NCI-H2107 treated with DMSO at 0.1 percent for 48 hours (cell line): Measurements from ENCODE around the gene ZC3H12C.
A peak's percentile ranks its signal among the peaks of the same experiment; 100 is the strongest.

Source experiments
- DNase-seq: peaks from one replicate; lab custom pipeline; 2025; ENCODE audit not compliant: unreplicated experiment; lab: John Stamatoyannopoulos, UW

Gene ZC3H12C

GRCh38 chr11:110147962-110148709 is 54.9 kb downstream of the ZC3H12C start:
- no peak for DNase-seq

DNA sequence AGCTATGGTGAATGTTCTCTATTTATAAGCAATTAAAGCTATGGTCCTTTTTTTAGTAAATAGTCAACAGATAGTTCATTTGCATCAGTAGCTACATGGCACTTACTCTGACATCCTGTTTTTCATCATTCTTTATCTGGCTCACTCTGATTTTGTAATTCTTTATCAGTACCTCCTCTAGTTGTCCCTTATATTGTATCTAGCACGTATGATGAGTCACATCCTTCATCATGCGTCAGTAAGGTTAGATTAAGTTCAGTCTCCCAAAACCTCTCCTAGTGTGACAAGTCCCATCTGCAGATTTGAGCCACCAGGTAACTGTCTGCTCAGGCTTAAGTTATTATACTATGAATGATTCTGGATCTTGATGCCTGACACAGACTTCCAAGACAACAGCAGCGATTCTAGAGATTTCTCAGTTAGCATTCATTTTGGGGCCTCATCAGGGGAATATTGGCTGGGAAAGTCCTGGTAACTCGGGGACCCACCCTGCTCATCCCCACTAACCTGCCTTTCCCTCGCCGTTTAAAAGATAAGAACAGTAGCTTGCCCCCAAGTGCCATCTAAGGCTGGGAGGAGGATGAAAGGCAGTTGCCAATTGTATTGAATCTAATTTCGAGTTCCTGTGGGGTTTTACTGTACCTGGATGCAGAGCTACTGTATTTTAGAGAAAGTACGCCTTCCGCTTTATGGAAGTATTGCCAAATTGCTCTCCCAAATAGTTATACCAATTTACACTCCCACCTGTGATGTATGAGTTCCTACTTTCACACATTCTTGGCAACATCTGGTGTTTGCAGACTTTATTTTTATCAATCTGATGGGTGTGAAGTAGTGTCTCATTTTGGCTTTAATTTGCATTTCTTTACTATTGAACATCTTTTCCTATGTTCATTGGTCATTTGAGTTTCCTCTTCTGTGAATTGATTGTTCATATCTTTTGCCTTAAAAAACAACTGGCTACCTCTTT is 55.9 kb downstream of the ZC3H12C start:
- no peak for DNase-seq

- no peak for DNase-seq
Measured at GRCh38 chr11:110152199-110152598, 59.0 kb downstream of the ZC3H12C start.

DNA sequence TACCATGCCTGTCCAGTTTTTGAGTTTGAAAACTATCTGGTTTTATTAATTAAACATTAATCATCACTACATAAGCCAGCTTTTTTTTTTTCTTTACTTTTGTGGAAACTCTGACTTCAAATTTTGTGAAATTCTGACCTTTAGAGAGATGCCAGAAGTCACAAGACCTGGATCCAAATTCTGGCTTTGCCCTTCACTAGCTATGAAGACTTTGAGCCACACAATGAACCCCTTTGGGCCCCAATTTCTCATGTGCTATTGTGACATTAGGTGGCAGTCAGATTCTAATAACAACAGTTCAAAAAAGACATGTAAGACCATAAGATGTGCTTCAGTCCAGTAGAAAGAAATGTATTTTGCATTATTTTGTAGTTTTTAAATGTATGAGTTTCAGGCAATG is 60.3 kb downstream of the ZC3H12C start:
- DNase-seq = no peak

DNA sequence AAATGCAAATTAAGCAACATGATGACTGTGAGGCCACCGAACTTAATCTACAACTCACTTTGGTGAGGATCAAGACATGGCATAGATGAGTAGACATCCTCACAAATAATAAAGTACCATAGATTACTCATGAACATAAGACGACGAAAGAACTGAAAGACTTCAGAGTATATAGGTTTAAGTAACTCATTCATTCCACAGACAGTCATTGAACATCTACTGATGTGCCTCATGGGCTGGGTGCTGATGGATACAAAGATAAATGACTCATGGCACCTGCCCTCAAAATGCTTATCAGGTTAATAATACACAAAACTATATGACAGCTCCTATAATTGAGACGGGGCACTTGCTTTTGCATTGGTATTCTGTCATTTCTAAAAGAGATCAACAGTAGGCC is 63.3 kb downstream of the ZC3H12C start:
- no peak for DNase-seq

GRCh38 chr11:110158317-110159200 is 65.4 kb downstream of the ZC3H12C start:
- no peak for DNase-seq

GRCh38 chr11:110159476-110159875 is 66.3 kb downstream of the ZC3H12C start:
- DNase-seq = no peak

- DNase-seq = no peak
Measured at GRCh38 chr11:110160016-110160415, 66.8 kb downstream of the ZC3H12C start.

GRCh38 chr11:110160437-110160836 is 67.2 kb downstream of the ZC3H12C start:
- DNase-seq = no peak

DNA sequence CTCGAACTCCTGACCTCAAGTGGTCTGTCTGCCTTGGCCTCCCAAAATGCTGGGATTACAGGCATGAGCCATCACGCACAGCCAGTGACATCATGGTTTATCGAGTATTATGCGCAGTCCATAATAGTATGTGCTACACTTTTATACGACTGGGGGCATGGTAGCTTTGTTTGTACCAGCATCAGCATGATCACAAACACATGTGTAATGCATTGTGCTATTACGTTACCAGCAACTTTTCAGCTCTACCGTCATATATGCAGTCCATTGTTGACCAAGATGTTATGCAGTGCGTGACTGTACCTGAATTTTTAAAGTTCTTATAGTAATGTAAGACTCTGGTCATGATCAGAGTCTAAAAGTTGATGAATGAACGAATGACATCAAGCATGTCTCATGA is 67.9 kb downstream of the ZC3H12C start:
- no peak for DNase-seq

- DNase-seq = no peak
Measured at GRCh38 chr11:110162216-110162615, 69.0 kb downstream of the ZC3H12C start.

GRCh38 chr11:110165039-110165925 is 72.1 kb downstream of the ZC3H12C start:
- DNase-seq = no peak

GRCh38 chr11:110168033-110168803 is 75.0 kb downstream of the ZC3H12C start:
- no peak for DNase-seq

DNA sequence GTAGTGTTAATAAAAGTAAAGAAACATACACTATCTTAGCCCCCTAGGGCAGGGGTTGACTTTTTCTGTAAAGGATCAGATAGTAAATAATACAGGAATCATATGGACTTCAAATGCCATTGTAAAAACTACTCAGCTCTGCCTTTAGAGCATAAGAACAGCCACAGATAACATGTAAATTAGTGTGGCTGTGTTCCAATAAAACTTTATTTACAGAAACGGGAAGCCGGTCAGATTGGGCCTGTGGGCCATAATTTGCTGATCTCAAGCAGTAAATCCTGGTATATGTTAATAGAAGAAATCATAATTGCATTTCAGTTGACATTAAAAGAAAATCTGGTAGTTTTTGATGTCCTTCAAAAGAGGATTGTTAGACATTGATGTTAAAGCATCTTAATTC is 76.5 kb downstream of the ZC3H12C start:
- no peak for DNase-seq

DNA sequence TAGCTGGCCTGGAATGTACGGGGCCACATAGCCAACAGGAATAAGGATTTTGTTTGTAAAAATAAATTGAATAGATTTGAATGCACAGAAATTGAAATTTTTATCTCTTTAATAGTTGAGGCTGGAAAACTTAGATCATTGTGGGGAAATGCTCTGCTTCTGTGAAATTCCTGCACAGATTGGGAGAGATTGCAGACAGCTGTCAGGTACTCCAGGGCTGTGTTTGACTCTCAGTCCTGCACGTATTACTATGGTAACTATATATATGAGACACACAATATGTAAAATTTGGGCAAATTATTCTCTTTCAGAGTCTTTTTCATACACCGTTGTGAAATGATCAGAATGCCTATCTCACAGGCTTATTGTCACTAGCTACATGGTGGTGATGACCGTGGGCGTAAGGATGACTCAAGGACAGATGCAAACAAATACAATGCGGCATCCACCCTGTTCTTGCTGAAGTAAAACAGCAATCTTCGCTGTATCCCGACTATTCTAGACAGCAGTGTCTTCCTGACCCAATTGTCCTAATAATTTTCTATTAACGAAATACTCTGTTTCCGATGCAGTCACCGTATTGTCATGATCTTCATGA is 79.4 kb downstream of the ZC3H12C start:
- no peak for DNase-seq

DNA sequence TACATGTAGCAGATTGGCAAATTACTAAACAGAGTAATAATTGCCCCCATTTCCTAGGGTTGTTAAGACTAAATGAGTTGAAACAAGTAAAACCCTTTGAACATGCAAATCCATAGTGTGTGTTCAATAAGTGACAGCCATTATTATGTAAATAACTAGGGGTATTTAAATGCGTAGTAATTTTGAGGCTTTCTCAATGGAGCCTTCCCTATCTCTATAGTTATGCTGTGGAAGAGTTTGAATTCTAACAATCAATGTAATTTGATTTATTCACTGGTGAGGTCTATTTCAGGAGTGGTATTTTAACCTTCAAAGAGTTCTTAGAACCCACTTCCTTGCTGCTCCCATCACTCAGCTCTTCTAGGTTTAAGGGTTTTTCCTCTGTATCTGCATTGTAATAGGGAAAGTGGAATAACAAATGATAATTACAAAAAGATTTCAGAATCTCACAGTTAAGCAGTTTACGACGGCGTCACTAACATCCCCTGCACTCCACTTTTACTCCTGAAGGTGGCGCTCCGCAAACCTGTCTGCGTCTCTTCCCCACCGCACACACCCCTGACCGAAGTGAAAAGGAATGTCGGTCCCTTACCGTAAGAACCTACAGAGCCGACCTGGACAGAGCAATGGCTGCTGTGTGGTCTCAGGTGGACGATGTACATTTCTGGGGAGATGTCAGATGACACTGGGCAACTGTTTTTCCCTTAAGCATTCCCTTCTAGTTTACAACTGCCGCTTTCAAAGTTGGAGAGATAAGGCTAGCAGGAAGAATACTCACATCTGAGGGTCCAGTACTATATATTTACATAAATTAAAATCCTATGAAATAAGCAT is 80.8 kb downstream of the ZC3H12C start:
- DNase-seq = peak; percentile 28

DNA sequence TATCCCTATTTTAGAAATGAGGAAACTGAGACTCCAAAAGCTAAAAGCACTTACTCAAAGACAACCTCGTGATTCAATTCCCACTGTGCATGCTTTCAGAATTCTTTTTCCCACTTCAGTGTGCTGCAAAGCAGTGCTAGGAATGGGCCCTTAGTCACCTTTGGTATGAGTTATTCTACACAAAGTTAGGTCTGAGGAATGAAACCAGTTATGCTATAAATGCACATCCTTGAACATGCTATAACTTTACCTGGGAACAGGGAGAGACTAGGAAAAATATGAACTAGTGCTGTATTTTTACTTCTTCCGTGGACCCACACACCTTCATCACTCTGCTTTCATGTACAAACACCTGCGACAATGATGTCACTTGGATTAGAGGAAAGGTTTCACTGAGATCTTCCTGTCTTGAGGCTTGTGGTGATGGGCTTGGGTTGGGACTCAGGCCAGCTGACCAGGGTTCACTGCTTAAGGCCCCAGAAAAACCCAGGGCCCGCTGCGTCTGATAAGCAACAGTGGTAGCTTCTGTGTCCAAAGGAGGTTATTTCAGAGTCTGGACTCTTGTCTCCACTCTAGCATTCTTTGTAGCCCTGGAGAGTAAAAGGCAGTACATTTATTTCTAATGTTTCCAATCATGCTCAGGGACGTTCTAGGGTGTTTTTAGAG is 81.6 kb downstream of the ZC3H12C start:
- DNase-seq = peak; percentile 32
